Natural killer cell treated with Interleukin-12 subunit alpha and Interleukin-12 subunit beta and Interleukin-15 and Interleukin-18, amount 100 ng/mL, for 72 hours (primary cell): ENCODE measurements around the gene RAB34. TPM values are rescaled to one million over a fixed set of nuclear protein-coding genes. Genes with fewer than 3 reads are reported as not detected.

ENCODE experiments used
- ATAC-seq, 2 donors: fragments of 150-1000 bp; cut with Tn5 transposase in 1 of 2; sonication (Bioruptor Pico), chemical (Tn5 transposase) in 1 of 2; 2 replicates each; pipeline ENCODE4 v1.10.0; 2021
- DNase-seq: peaks from one replicate; pipeline ENCODE4 v3.0.0; 2022; ENCODE audit warnings: low spot score
- H3K27ac Mint-ChIP-seq, 2 donors: 1 replicate in 1 of 2; 2 replicates in 1 of 2; pipeline ENCODE4 v1.8.0; 2022; ENCODE audit warnings: mixed read lengths in 2 of 2, mild to moderate bottlenecking in 1 of 2, moderate library complexity in 1 of 2
- H3K27me3 Mint-ChIP-seq, 2 donors: 1 replicate in 1 of 2; 2 replicates in 1 of 2; pipeline ENCODE4 v1.8.0; 2022; ENCODE audit warnings: mixed read lengths in 2 of 2
- H3K36me3 Mint-ChIP-seq: one replicate; pipeline ENCODE4 v1.8.0; 2022; ENCODE audit warnings: mixed read lengths
- H3K4me1 Mint-ChIP-seq, 2 donors: 1 replicate in 1 of 2; 2 replicates in 1 of 2; pipeline ENCODE4 v1.8.0; 2022; ENCODE audit warnings: low read depth in 2 of 2, mixed read lengths in 2 of 2, mild to moderate bottlenecking in 1 of 2
- H3K4me3 Mint-ChIP-seq: one replicate; pipeline ENCODE4 v1.8.0; 2022; ENCODE audit warnings: mixed read lengths
- H3K9me3 Mint-ChIP-seq: 2 replicates; pipeline ENCODE4 v1.8.0; 2022; ENCODE audit warnings: mixed read lengths
- total RNA-seq, 2 donors: library from RNA; stranded (reverse); gene quantifications; one replicate each; pipeline ENCODE4 v1.2.3, GENCODE V29; 2022

RAB34 gene
- total RNA-seq, 2 donors from 2014 or later = 8.5 to 25.7 TPM

DNA sequence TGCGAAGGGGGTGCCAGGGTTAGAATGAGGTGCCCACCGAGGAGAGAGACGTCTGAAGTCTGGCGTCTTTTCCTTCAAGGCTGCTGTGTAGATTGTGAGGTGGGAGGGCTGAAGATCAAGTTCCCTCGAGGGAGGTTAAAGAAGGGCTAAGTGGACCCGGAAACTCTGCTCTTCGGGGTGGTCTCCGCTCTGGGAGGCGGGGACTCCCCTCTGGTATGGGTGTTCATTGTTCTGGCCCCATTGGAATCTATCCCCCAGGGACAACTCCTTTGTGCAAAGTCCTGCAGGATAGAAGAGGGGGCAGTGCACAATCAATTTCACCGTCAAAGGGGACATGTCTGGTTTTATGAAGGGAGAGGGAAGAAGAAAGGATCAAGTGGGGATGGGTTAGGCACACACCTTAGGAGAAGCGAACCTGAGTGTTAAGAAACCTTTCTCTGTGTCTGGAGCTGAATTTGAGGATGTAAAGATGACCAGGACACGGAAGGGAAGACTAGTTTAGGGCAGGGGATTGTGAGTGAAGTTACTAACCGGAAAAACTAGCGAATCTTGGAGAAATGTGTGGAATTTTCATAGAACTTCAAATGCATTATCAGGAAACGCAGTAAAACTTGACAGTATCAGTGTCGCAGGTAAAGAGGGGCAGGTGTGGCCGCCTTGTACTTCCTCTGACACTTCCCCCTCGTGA lies 809 bp upstream of the RAB34 start:
- H3K4me1 Mint-ChIP-seq = peaks cover 35 to 36% of the 10 kb centered on the region in 2 donors
- peaks cover 18% of the 10 kb centered on the region for H3K36me3 Mint-ChIP-seq
- peaks cover 12 to 13% of the 10 kb centered on the region in 2 donors for H3K27me3 Mint-ChIP-seq
- peak overlapping the region; percentile 89 for H3K4me3 Mint-ChIP-seq
- DNase-seq (no peak), ATAC-seq (no peak)
- H3K27ac Mint-ChIP-seq = peak overlapping the region; percentile 72 to 97
- no peaks in the 10 kb centered on the region for H3K9me3 Mint-ChIP-seq

DNA sequence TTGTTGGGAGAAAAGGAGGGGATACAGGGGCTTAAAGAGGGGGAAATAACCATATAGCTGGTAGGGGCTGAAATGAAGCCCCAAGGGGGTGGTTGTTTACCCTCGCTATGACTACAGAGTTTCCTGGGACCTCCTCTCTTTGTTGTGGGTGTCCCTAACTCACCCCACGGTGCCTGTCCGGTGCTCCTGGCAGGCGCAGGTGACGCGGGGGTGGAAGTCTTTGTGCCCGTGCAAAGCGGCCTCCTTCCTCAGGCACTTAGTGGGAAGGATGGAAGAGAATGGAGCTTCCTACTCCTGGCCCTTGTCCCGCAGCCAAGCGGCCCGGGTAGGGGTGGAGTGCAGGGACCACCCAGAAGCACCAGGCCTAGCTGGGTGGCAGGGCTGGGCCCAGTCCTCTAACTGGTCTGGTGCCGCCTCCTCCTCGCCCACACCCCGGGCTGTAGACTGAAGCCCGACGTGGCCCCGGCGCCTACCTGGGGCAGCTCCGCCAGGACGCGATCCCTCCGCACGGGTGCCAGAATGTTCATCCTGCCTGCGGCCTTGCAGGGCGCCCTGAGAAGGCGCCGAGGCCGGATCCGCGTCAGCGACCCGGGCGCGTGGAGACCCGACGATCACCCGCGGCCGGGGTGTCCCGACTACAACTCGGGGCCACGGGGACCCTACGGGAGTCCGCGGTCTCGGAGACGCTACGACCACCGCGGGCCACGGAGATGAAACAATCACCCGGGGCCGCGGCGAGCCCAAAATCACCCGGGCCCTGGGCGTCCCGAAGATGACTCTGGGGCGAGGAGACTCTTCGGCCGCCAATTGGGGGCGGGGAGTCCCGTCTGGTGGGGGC lies 709 bp downstream of the RAB34 start:
- H3K36me3 Mint-ChIP-seq = peaks cover 16% of the 10 kb centered on the region
- no peak overlapping the region for H3K27ac Mint-ChIP-seq
- ATAC-seq (no peak), DNase-seq (no peak)
- no peak overlapping the region for H3K4me3 Mint-ChIP-seq
- H3K9me3 Mint-ChIP-seq = no peaks in the 10 kb centered on the region
- peaks cover 36 to 39% of the 10 kb centered on the region in 2 donors for H3K4me1 Mint-ChIP-seq
- peaks cover 12 to 15% of the 10 kb centered on the region in 2 donors for H3K27me3 Mint-ChIP-seq

DNA sequence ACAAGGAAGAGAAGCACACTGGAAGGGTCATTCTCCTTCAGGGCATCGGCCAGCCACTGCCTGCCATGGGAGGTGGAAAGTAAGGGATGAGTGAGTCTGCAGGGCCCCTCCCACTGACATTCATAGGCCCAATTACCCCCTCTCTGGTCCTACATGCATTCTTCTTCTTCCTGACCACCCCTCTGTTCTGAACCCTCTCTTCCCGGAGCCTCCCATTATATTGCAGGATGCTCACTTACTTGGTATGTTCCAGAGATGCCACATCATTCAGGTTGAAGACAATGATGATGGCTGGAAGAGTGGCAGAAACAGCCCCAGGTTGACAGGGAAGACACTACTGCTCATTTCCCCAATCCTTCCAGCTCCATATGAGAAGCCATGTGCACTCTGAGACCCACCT lies 2.5 kb downstream of the RAB34 start:
- Mint-ChIP-seq H3K27ac (no peak overlapping the region), H3K4me3 (no peak overlapping the region), H3K27me3 (peaks cover 12 to 15% of the 10 kb centered on the region in 2 donors), H3K36me3 (peaks cover 5% of the 10 kb centered on the region), H3K9me3 (no peaks in the 10 kb centered on the region), H3K4me1 (peaks cover 32 to 36% of the 10 kb centered on the region in 2 donors)
- ATAC-seq (no peak), DNase-seq (no peak)

DNA sequence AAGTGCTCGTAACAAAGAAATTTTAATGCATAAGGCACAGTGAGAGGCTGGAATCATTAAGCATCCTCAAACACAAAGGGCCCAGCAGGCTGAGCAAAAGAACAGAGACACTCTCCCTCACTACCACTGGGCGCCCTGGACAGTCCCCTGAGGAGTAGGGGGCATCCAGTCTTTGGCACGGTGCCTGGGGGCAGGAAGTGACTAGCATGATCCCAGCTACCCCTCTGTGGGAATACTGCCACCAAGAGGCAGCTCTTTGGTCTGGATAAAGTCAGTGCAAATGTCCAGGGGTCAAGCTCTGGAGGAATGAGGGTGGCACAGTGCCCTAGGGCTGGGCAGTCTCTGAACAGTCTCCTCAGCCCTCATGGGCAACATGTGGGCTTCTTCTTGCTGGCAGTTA lies 3.4 kb downstream of the RAB34 start:
- Mint-ChIP-seq H3K4me3 (no peak overlapping the region), H3K9me3 (no peaks in the 10 kb centered on the region), H3K27me3 (peaks cover 12 to 15% of the 10 kb centered on the region in 2 donors), H3K27ac (peak overlapping the region in 1 of 2 donors; percentile 16), H3K4me1 (peaks cover 24 to 28% of the 10 kb centered on the region in 2 donors), H3K36me3 (no peaks in the 10 kb centered on the region)
- DNase-seq (no peak), ATAC-seq (no peak)

DNA sequence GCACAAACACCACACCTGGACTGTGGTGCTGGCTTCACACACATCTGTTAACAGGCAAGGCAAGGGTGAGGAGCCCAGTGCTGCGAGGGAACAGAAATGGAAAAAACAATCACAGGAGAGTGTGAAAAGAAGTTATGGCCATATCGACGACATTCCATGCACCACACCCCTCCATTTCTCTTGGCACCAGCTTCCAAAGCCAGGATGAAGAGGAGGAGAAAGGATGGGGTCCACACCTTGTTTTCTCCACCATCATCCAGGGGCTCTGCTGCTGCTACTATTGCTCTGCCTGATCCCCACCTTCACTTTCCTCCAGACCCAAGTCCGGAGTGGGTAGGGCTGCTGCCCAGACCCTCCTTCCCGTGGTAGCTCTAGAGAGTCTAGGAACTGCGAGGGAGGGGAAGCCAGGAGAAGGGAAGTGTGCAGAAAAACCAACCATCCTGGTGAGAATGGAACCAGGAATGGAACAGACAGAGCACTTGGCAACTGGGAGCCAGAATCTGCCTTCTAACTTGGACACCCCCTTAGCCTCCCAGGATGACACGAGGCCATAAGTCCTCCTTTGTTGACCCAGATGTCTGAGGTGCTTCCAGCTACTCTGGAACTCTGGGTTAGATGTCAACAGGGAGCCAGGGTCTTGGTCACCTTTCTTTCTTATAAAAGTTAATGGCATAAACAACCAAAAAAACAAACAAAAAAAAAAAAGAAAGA lies 4.8 kb downstream of the RAB34 start:
- H3K36me3 Mint-ChIP-seq = no peaks in the 10 kb centered on the region
- H3K9me3 Mint-ChIP-seq = no peaks in the 10 kb centered on the region
- H3K4me3 Mint-ChIP-seq = peak overlapping the region; percentile 83
- no peak for ATAC-seq
- DNase-seq = peak; percentile 28
- H3K27me3 Mint-ChIP-seq = peaks cover 12 to 15% of the 10 kb centered on the region in 2 donors
- H3K4me1 Mint-ChIP-seq = peaks cover 13 to 18% of the 10 kb centered on the region in 2 donors
- H3K27ac Mint-ChIP-seq = peak overlapping the region; percentile 85 to 94

DNA sequence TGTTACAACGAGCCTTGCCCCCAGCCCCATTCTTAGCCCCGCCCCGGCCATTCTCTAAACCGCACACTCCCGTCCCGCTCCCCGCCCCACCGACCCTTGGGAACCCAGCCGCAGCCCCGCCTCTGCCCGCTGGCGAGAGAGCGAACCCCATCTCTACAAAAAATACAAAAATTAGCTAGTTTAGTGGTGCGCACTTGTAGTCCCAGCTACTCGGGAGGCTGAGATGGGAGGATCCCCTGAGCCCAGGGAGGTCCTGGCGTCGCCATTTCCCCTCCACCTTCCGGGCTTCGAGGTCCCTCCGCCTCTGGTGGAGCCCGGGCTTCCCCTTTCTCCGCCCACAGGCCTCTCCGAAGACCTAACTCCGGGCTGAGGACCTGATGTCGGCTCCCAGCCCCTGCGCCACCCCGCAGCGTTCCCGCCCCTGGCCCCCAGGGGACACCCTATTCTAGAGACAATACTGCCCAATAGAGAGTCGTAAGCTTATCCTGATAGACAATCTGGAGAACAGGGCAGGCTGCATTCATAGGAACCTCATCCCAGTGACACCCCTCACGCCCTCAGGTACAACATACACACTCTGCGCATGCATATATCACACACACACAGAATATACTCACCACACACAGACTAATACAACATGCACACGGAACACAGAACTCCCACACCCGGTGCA lies 5.5 kb downstream of the RAB34 start:
- ATAC-seq = peak; percentile 56 to 57

DNA sequence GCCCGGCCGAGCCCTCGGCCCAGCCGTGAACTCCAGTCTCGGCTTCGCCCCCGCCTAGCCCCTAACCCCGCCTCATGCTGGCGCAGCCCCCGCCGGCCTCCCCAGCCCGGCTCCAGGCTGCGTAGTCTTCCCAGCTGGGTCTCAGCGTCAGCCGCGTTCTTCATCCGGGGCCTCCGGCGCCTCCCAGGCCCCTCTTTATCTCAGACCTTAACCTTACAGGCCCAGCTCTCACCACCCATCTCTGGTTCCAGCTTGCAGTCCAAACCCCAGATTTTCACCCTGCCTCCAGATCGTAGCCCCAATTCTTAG lies 6.0 kb downstream of the RAB34 start, which contains the start of gene PROCA1:
Gene PROCA1 (minus strand): TSS at position 166 of the 309 bp plus-strand sequence. CDS start 228 bp downstream, outside the sequence.
- H3K4me1 Mint-ChIP-seq = peaks cover 13 to 17% of the 10 kb centered on the region in 2 donors
- DNase-seq (no peak), ATAC-seq (no peak)
- H3K4me3 Mint-ChIP-seq = peak within 1 kb of the TSS; percentile 92
- no peaks in the 10 kb centered on the region for H3K36me3 Mint-ChIP-seq
- H3K9me3 Mint-ChIP-seq = no peaks in the 10 kb centered on the region
- H3K27me3 Mint-ChIP-seq = peaks cover 12 to 15% of the 10 kb centered on the region in 2 donors
- peak within 1 kb of the TSS; percentile 85 to 94 for H3K27ac Mint-ChIP-seq

More for the DNA sequence above, 5.5 kb downstream of the RAB34 start:
- Mint-ChIP-seq H3K4me1 (peaks cover 13 to 17% of the 10 kb centered on the region in 2 donors), H3K36me3 (no peaks in the 10 kb centered on the region), H3K4me3 (peak overlapping the region; percentile 83), H3K9me3 (no peaks in the 10 kb centered on the region), H3K27me3 (peaks cover 12 to 15% of the 10 kb centered on the region in 2 donors), H3K27ac (peak overlapping the region; percentile 85 to 94)
- DNase-seq = peak; percentile 84

DNA sequence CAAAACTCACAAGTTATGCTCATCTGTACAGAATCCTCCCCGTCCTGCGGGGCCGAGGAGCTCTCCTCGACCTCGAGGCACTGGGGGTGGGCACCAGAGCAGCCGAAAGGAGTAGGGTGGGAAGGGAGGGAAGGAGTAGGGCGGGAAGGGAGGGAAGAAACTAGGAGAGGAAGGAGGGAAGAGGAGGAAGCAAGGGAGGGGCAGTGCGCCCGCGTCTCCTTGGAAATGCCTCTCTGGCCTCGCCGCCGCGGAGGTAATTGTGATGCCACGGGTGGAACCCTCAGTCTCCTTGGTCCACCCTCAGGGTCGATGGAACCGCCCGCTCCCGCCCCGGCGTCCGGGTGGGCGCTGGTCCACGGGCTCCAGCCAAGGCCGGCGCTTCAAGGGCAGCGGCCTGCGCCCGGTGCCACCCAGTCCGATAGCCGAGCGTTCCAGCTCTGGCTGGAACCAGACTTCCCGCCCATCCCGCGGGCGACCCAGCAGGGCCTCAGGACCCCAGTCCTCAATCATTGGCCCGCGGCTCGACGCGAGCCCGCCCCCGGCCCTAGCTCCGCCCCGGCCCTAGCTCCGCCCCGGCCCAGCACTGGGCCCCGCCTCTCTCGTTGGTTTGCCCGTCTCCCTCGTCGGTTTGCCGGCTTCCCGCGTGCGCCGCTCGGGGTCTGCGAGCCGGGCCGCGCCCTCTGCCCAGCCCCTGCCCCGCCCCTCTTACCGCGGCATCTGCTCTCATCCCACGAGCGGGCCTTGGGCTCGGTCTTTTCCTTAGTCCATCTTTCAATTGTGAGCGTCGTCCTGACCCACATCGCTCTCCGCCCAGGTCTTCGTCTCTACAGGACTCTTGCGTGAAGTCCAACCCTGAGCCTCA lies 6.6 kb downstream of the RAB34 start:
- ATAC-seq (peak; percentile 94 to 96), DNase-seq (peak; percentile 90)
- peaks cover 13 to 17% of the 10 kb centered on the region in 2 donors for H3K4me1 Mint-ChIP-seq

DNA sequence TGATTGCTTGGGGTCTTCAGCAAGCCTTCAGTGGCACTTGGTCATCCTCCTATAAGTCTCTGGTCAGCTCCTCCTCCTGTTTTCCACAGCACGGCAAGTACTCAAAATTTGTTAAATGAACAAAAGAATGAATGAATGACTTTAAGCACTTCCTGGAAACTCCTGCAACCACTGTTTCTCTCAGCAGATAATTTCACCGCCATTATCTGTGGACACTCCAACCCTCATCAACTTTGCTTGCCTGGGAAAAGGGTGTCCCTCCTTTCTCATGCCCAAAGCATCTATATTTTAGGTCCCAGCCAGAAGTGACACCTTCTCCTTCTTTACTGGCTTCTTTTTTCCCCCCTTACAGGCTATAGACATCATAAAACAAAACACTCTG lies 10.3 kb downstream of the RAB34 start:
- peaks cover 11% of the 10 kb centered on the region for H3K36me3 Mint-ChIP-seq
- ATAC-seq (no peak), DNase-seq (no peak)
- H3K4me3 Mint-ChIP-seq = no peak overlapping the region
- no peaks in the 10 kb centered on the region for H3K9me3 Mint-ChIP-seq
- H3K4me1 Mint-ChIP-seq = peaks cover 9 to 19% of the 10 kb centered on the region in 2 donors
- no peak overlapping the region for H3K27ac Mint-ChIP-seq
- no peaks in the 10 kb centered on the region for H3K27me3 Mint-ChIP-seq

More for the DNA sequence above, 6.6 kb downstream of the RAB34 start:
- no peaks in the 10 kb centered on the region for H3K9me3 Mint-ChIP-seq
- H3K27ac Mint-ChIP-seq = peak overlapping the region; percentile 85 to 94
- peaks cover 12 to 15% of the 10 kb centered on the region in 2 donors for H3K27me3 Mint-ChIP-seq
- H3K36me3 Mint-ChIP-seq = no peaks in the 10 kb centered on the region
- peak overlapping the region; percentile 92 for H3K4me3 Mint-ChIP-seq

DNA sequence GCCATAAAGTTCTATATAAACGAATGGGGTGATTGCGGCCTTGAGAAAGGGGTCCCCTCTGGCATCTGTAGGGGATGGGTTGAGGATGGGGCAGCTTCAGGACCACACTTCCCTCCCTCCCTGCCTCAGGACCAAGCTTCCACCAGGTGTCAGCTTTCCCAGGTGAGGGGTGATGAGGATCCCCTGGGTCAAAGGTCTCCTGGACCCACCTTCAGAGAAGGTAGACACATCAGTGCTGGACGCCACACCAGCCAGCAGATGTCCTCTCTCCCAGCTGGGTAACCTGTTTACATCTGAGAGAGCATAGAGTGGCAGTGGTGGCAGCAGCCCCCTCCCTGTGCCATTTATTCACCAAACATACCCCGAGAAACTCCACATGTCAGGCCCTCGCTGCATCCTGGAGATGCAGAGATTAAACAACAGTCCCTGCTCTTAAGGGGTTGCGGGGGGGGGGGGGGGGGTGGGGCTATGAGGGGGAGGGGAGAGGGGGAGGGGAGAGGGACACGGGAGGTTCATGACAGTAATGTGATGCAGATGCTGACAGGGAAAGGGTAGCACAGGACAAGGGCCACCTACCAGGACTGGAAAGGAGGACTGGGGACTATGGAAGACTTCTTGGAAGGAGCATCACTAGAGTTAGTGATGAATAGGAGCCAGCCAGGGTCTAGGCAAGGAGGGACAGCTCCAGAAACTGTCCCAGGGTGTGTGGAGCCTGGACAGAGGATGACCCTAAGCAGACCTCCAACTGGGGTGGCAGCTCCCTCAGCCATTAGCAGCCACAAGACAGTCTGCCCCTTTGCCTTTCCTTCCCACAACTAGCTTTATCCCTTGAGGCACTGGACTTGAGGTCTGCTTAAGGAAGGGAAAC lies 11.0 kb downstream of the RAB34 start:
- ATAC-seq (no peak), DNase-seq (no peak)
- H3K4me3 Mint-ChIP-seq = no peak overlapping the region
- no peak overlapping the region for H3K27ac Mint-ChIP-seq
- H3K4me1 Mint-ChIP-seq = peaks cover 2 to 13% of the 10 kb centered on the region in 2 donors
- H3K36me3 Mint-ChIP-seq = peaks cover 13% of the 10 kb centered on the region
- H3K27me3 Mint-ChIP-seq = no peaks in the 10 kb centered on the region
- H3K9me3 Mint-ChIP-seq = no peaks in the 10 kb centered on the region

DNA sequence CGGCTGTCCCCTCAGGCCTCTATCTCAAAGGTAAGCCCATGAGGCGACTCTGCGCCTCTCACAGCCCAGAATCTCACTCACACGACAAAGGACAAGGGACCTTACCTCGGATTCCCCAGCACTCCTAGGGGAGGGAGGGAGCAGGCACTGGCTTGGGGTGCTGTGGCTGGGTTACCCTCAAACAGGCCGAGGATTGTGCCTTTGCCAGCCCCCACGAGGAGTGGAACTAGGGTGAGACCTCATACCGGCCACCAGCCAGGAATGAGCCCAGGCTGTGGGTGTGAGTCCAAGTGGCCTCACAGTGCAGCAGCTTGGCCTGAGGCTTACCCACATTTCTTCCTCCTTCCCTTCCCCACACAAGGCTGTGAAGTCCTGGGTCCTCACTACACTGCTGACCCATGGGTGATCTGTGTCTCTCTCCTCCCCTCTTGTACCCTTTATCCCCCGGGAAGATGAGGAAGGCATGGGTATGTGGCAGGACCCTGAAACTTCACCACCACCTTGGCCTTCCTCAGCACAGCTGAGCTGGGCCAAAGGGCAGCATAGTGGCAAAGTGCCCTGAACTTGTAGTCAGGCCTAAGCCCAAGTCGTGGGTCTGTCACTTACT lies 11.8 kb downstream of the RAB34 start:
- Mint-ChIP-seq H3K4me3 (no peak overlapping the region), H3K9me3 (no peaks in the 10 kb centered on the region), H3K27me3 (no peaks in the 10 kb centered on the region), H3K27ac (peak overlapping the region in 1 of 2 donors; percentile 57), H3K36me3 (peaks cover 13% of the 10 kb centered on the region), H3K4me1 (peaks cover 0 to 9% of the 10 kb centered on the region in 2 donors)
- DNase-seq (no peak), ATAC-seq (no peak)
